Neural crest cell (in vitro differentiated cells): Measurements from ENCODE around the gene REN. TPM values are rescaled to one million over a fixed set of nuclear protein-coding genes. Genes with fewer than 3 reads are reported as not detected.

Experiments used
- DNase-seq: peaks from one replicate; pipeline ENCODE4 v3.0.0; 2021; ENCODE audit warnings: low read depth, mixed read lengths, low spot score
- H3K27ac Mint-ChIP-seq: one replicate; pipeline ENCODE4 v1.8.0; 2021; ENCODE audit warnings: mild to moderate bottlenecking, mixed read lengths; ENCODE audit not compliant: unreplicated experiment
- H3K27me3 Mint-ChIP-seq: 2 replicates; pipeline ENCODE4 v1.8.0; 2021; ENCODE audit warnings: low read depth, mild to moderate bottlenecking, mixed read lengths
- H3K36me3 Mint-ChIP-seq: 2 replicates; pipeline ENCODE4 v1.8.0; 2021; ENCODE audit warnings: low read depth, mild to moderate bottlenecking, mixed read lengths
- H3K4me1 Mint-ChIP-seq: 2 replicates; pipeline ENCODE4 v1.8.0; 2021; ENCODE audit warnings: mixed read lengths
- H3K4me3 Mint-ChIP-seq: one replicate; pipeline ENCODE4 v1.8.0; 2021; ENCODE audit warnings: mild to moderate bottlenecking, mixed read lengths
- H3K9me3 Mint-ChIP-seq: 2 replicates; pipeline ENCODE4 v1.8.0; 2021; ENCODE audit warnings: mixed read lengths
- CTCF ChIP-seq: fragments of 200-600 bp; sonication (generic); conservative IDR thresholded peaks from 2 replicates; pipeline ENCODE4 v1.5.0; 2021; ENCODE audit warnings: antibody characterized with exemption, mild to moderate bottlenecking
- total RNA-seq: library from RNA; stranded (reverse); gene quantifications from 2 replicates; pipeline ENCODE4 v1.2.1, GENCODE V29; 2021

Gene REN
- total RNA-seq, 1 donor from 2014 or later, result not detected

GRCh38 chr1:204178487-204179281 is 12.5 kb upstream of the REN start:
- H3K9me3 Mint-ChIP-seq, result no peaks in the 10 kb centered on the region
- H3K36me3 Mint-ChIP-seq, result no peaks in the 10 kb centered on the region
- no peak overlapping the region for H3K27ac Mint-ChIP-seq
- no peaks in the 10 kb centered on the region for H3K4me1 Mint-ChIP-seq
- no peak for TF ChIP-seq CTCF
- DNase-seq, result no peak
- H3K4me3 Mint-ChIP-seq, result no peak overlapping the region
- H3K27me3 Mint-ChIP-seq, result peaks cover 44% of the 10 kb centered on the region

GRCh38 chr1:204177133-204177532 is 11.0 kb upstream of the REN start:
- no peak overlapping the region for H3K27ac Mint-ChIP-seq
- no peak for TF ChIP-seq CTCF

GRCh38 chr1:204176049-204176448 is 9.9 kb upstream of the REN start:
- H3K4me1 Mint-ChIP-seq, result no peaks in the 10 kb centered on the region
- no peaks in the 10 kb centered on the region for H3K36me3 Mint-ChIP-seq
- no peak overlapping the region for H3K4me3 Mint-ChIP-seq
- no peak overlapping the region for H3K27ac Mint-ChIP-seq
- no peak for TF ChIP-seq CTCF
- DNase-seq, result no peak
- no peaks in the 10 kb centered on the region for H3K9me3 Mint-ChIP-seq
- peaks cover 46% of the 10 kb centered on the region for H3K27me3 Mint-ChIP-seq

More at GRCh38 chr1:204177133-204177532, 11.0 kb upstream of the REN start:
- no peak for DNase-seq
- H3K4me3 Mint-ChIP-seq, result no peak overlapping the region
- H3K27me3 Mint-ChIP-seq, result peaks cover 49% of the 10 kb centered on the region
- H3K4me1 Mint-ChIP-seq, result no peaks in the 10 kb centered on the region
- H3K9me3 Mint-ChIP-seq, result no peaks in the 10 kb centered on the region
- H3K36me3 Mint-ChIP-seq, result no peaks in the 10 kb centered on the region

GRCh38 chr1:204174958-204175357 is 8.8 kb upstream of the REN start:
- H3K36me3 Mint-ChIP-seq, result no peaks in the 10 kb centered on the region
- no peak for TF ChIP-seq CTCF
- no peak overlapping the region for H3K4me3 Mint-ChIP-seq
- no peak for DNase-seq
- no peak overlapping the region for H3K27ac Mint-ChIP-seq
- peaks cover 38% of the 10 kb centered on the region for H3K27me3 Mint-ChIP-seq
- H3K9me3 Mint-ChIP-seq, result peaks cover under 1% of the 10 kb centered on the region
- H3K4me1 Mint-ChIP-seq, result no peaks in the 10 kb centered on the region

GRCh38 chr1:204172404-204173029 is 6.4 kb upstream of the REN start:
- H3K27me3 Mint-ChIP-seq, result peaks cover 26% of the 10 kb centered on the region
- H3K9me3 Mint-ChIP-seq, result peaks cover 4% of the 10 kb centered on the region
- no peaks in the 10 kb centered on the region for H3K36me3 Mint-ChIP-seq
- no peak for TF ChIP-seq CTCF
- DNase-seq, result no peak
- H3K4me1 Mint-ChIP-seq, result no peaks in the 10 kb centered on the region
- no peak overlapping the region for H3K27ac Mint-ChIP-seq
- no peak overlapping the region for H3K4me3 Mint-ChIP-seq
